GM12892 (cell line): Measurements from ENCODE around the gene ZDHHC3.
"Not testable (repeated sequence)": the region's sequence is repeated elsewhere in the genome, so short reads cannot be mapped to it uniquely, and the experiment has no call there.

Experiments
- DNase-seq: peaks from one replicate; pipeline ENCODE4 v3.0.0; 2011; ENCODE audit not compliant: insufficient read length
- FAIRE-seq: peaks from 2 replicates; lab custom pipeline; 2011; peaks lifted over from hg19 to GRCh38; lab: Jason Lieb, UNC
- POLR2A ChIP-seq: IDR thresholded peaks from 2 replicates; pipeline ENCODE4 v1.6.1; 2011; ENCODE audit warnings: low read depth, low read length, control low read depth
- POLR2AphosphoS5 ChIP-seq: IDR thresholded peaks from 2 replicates; pipeline ENCODE4 v1.6.1; 2011; ENCODE audit warnings: low read depth, low read length, control low read depth
- TAF1 ChIP-seq: IDR thresholded peaks from 2 replicates; pipeline ENCODE4 v1.6.1; 2011; ENCODE audit warnings: low read depth, mild to moderate bottlenecking, control low read depth, low read length, borderline replicate concordance

ZDHHC3 gene

GRCh38 chr3:44993471-44994205 is 17.7 kb upstream of the ZDHHC3 start:
- no peak for TF ChIP-seq POLR2A
- no peak for TF ChIP-seq POLR2AphosphoS5
- TF ChIP-seq TAF1: no peak
- no peak for FAIRE-seq
- DNase-seq: no peak

GRCh38 chr3:44992555-44993470 is 16.8 kb upstream of the ZDHHC3 start:
- FAIRE-seq: no peak
- TF ChIP-seq POLR2A (no peak), POLR2AphosphoS5 (no peak)
- DNase-seq: no peak

GRCh38 chr3:44991326-44991725 is 15.4 kb upstream of the ZDHHC3 start:
- FAIRE-seq (no peak), DNase-seq (no peak)
- no peak for TF ChIP-seq POLR2A

- DNase-seq: no peak
- no peak for FAIRE-seq
- TF ChIP-seq TAF1 (no peak), POLR2AphosphoS5 (no peak), POLR2A (no peak)
These were observed 13.8 kb upstream of the ZDHHC3 start for GRCh38 chr3:44989636-44990373.

- DNase-seq (no peak), FAIRE-seq (no peak)
- TF ChIP-seq POLR2A (no peak), POLR2AphosphoS5 (no peak), TAF1 (no peak)
These were observed 13.2 kb upstream of the ZDHHC3 start for GRCh38 chr3:44989141-44989540.

GRCh38 chr3:44988073-44988472 is 12.1 kb upstream of the ZDHHC3 start:
- no peak for FAIRE-seq
- TF ChIP-seq POLR2AphosphoS5: no peak
- no peak for TF ChIP-seq POLR2A
- TF ChIP-seq TAF1: no peak
- no peak for DNase-seq

- DNase-seq (no peak), FAIRE-seq (no peak)
- no peak for TF ChIP-seq TAF1
- TF ChIP-seq POLR2A: no peak
- no peak for TF ChIP-seq POLR2AphosphoS5
These were observed 11.4 kb upstream of the ZDHHC3 start for GRCh38 chr3:44987332-44987731.

GRCh38 chr3:44986330-44986729 is 10.4 kb upstream of the ZDHHC3 start:
- FAIRE-seq, DNase-seq: not testable (repeated sequence)

- FAIRE-seq (no peak), DNase-seq (no peak)
- no peak for TF ChIP-seq TAF1
- TF ChIP-seq POLR2A: no peak
These were observed 8.4 kb upstream of the ZDHHC3 start for GRCh38 chr3:44984335-44984734.

- DNase-seq (no peak), FAIRE-seq (no peak)
- TF ChIP-seq TAF1 (no peak), POLR2AphosphoS5 (no peak), POLR2A (no peak)
These were observed 7.5 kb upstream of the ZDHHC3 start for GRCh38 chr3:44983484-44983941.

GRCh38 chr3:44982817-44983216 is 6.8 kb upstream of the ZDHHC3 start:
- FAIRE-seq: no peak
- no peak for DNase-seq

GRCh38 chr3:44981751-44982150 is 5.8 kb upstream of the ZDHHC3 start:
- no peak for TF ChIP-seq POLR2AphosphoS5
- TF ChIP-seq TAF1: no peak
- TF ChIP-seq POLR2A: no peak
- peak; percentile 62 for FAIRE-seq
- no peak for DNase-seq

More at GRCh38 chr3:44982817-44983216, 6.8 kb upstream of the ZDHHC3 start:
- TF ChIP-seq TAF1: no peak
- TF ChIP-seq POLR2AphosphoS5: no peak
- no peak for TF ChIP-seq POLR2A
